Measurements from ENCODE around the gene PANX2. TPM values are rescaled to one million over a fixed set of nuclear protein-coding genes. Genes with fewer than 3 reads are reported as not detected.

Gene PANX2
- total and polyA plus RNA-seq, 2 experiments from 2014 or later, result 2.8 to 5.1 TPM

GRCh38 chr22:50224071-50224470 lies 53.5 kb downstream of the PANX2 start:
- Histone ChIP-seq H4K20me1 (replicated peaks; ENCODE audit: insufficient read depth) (peaks cover 5% of the 10 kb centered on the region; the same call in 1 of the 2 replicates), H3K9me2 (ENCODE audit: insufficient read depth) (no peaks in the 10 kb centered on the region), H2AFZ (no peak overlapping the region), H3K27me3 (ENCODE audit: insufficient read depth) (no peaks in the 10 kb centered on the region), H3K27ac (ENCODE audit: low read depth) (no peak overlapping the region), H3K4me3 (no peak overlapping the region), H3F3A (replicated peaks; ENCODE audit: low read depth) (no peaks in the 10 kb centered on the region), H3K36me3 (ENCODE audit: insufficient read depth) (no peaks in the 10 kb centered on the region), H3K4me1 (ENCODE audit: insufficient read depth) (no peaks in the 10 kb centered on the region), H3K79me2 (replicated peaks; ENCODE audit: insufficient read depth) (no peaks in the 10 kb centered on the region), H3K4me2 (no peak overlapping the region)
- H3K27me3 Mint-ChIP-seq (ENCODE audit: insufficient read depth, low read depth, poor library complexity), result peaks cover 7% of the 10 kb centered on the region
- DNase-seq (ENCODE audit: low spot score), result no peak
- ATAC-seq, result no peak
- no peaks in the 10 kb centered on the region for H3K9me3 Mint-ChIP-seq
- H3K4me3 Mint-ChIP-seq, result no peak overlapping the region
- TF ChIP-seq REST (IDR thresholded peaks at IDR 0.05; ENCODE audit: unreplicated experiment) (no peak), ZNF462 (CRISPR knock-in tag; IDR thresholded peaks at IDR 0.05) (no peak), ZNF331 (CRISPR knock-in tag; IDR thresholded peaks at IDR 0.05; ENCODE audit: low read depth) (no peak), POLR2AphosphoS5 (IDR thresholded peaks at IDR 0.05; ENCODE audit: low read depth) (no peak), CTCF (conservative IDR thresholded peaks at IDR 0.05; ENCODE audit: low read depth in 2 of 2) (no peak; a peak in 1 of 4 replicates), ZNF114 (CRISPR knock-in tag; IDR thresholded peaks at IDR 0.05) (no peak), EZH2phosphoT487 (IDR thresholded peaks at IDR 0.05; ENCODE audit: unreplicated experiment) (no peak), EZH2 (IDR thresholded peaks at IDR 0.05; ENCODE audit: low read depth, unreplicated experiment) (no peak)
- H3K27ac Mint-ChIP-seq, result no peak overlapping the region
- peaks cover 36% of the 10 kb centered on the region for H3K36me3 Mint-ChIP-seq (ENCODE audit: low read depth)
- peaks cover 2% of the 10 kb centered on the region; the same call in 1 of the 3 replicates for H3K4me1 Mint-ChIP-seq
